ENCODE results near the gene IFI27L2.

GRCh38 chr14:94153750-94154342 lies 24.4 kb upstream of the IFI27L2 start:
- TF ChIP-seq CTCF (IDR thresholded peaks at IDR 0.05; ENCODE audit: low read depth, low read length): no peak
- TF ChIP-seq EZH2phosphoT487 (IDR thresholded peaks at IDR 0.05; ENCODE audit: low read depth): no peak

Data from OCI-LY3 (cell line).